Neutrophil (primary cell): ENCODE data around the gene PTPRD.

Experiments
- H3K27ac ChIP-seq: fragments of 200-600 bp; sonication (generic); 2 replicates; pipeline ENCODE4 v1.5.1; 2016; ENCODE audit warnings: mild to moderate bottlenecking, moderate library complexity
- H3K27me3 ChIP-seq: fragments of 200-600 bp; sonication (generic); 2 replicates; pipeline ENCODE4 v1.6.0; 2016; ENCODE audit warnings: mild to moderate bottlenecking
- H3K36me3 ChIP-seq: fragments of 200-600 bp; sonication (generic); 2 replicates; pipeline ENCODE4 v1.5.1; 2017
- H3K4me1 ChIP-seq, 2 experiments: fragments of 200-600 bp in 1 of 2; sonication (generic) in 1 of 2; 1 replicate in 1 of 2; 2 replicates in 1 of 2; pipeline versions ENCODE4 v1.5.1 to v1.6.1; 2013 to 2016; ENCODE audit warnings: low read depth in 1 of 2, low read length in 1 of 2, mild to moderate bottlenecking in 1 of 2, moderate library complexity in 1 of 2; ENCODE audit not compliant: control insufficient read depth in 1 of 2, insufficient read depth in 1 of 2
- H3K4me3 ChIP-seq, 2 experiments: fragments of 200-600 bp in 1 of 2; sonication (generic) in 1 of 2; 1 replicate in 1 of 2; 2 replicates in 1 of 2; pipeline ENCODE4 v1.5.1; 2013 to 2016; ENCODE audit warnings: low read depth in 1 of 2, low read length in 1 of 2, mild to moderate bottlenecking in 1 of 2, moderate library complexity in 1 of 2
- H3K9me3 ChIP-seq: fragments of 200-600 bp; sonication (generic); 2 replicates; pipeline ENCODE4 v1.5.1; 2016
- TF ChIP-seq, protein P1 (sequence below): fragments of 200-600 bp; sonication (generic); IDR thresholded peaks from 2 replicates; pipeline ENCODE4 v1.5.1; 2016; ENCODE audit warnings: antibody characterized with exemption

PTPRD gene

DNA sequence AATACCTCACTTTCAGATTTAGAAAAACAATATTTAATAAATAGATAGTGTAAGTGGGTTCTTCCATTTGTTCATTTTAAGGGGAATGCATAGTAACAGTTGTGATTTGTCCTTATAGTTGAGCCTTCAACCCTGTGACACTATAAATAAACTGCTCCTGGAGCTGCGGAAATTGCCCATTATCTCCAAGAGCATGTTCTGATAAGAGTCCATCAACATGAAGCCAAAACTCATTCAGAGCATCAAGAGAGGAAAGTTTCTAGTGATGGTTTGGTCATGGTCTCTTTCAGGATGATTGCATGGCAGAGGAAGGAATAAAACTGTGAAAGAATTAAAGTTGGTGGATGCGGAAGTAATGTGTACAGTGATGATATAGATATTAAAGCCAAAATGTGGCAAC is 2041.2 kb downstream of the PTPRD start:
- no peaks in the 10 kb centered on the region for H3K27me3 ChIP-seq
- TF ChIP-seq, protein P1, sequence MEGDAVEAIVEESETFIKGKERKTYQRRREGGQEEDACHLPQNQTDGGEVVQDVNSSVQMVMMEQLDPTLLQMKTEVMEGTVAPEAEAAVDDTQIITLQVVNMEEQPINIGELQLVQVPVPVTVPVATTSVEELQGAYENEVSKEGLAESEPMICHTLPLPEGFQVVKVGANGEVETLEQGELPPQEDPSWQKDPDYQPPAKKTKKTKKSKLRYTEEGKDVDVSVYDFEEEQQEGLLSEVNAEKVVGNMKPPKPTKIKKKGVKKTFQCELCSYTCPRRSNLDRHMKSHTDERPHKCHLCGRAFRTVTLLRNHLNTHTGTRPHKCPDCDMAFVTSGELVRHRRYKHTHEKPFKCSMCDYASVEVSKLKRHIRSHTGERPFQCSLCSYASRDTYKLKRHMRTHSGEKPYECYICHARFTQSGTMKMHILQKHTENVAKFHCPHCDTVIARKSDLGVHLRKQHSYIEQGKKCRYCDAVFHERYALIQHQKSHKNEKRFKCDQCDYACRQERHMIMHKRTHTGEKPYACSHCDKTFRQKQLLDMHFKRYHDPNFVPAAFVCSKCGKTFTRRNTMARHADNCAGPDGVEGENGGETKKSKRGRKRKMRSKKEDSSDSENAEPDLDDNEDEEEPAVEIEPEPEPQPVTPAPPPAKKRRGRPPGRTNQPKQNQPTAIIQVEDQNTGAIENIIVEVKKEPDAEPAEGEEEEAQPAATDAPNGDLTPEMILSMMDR: no peak

DNA sequence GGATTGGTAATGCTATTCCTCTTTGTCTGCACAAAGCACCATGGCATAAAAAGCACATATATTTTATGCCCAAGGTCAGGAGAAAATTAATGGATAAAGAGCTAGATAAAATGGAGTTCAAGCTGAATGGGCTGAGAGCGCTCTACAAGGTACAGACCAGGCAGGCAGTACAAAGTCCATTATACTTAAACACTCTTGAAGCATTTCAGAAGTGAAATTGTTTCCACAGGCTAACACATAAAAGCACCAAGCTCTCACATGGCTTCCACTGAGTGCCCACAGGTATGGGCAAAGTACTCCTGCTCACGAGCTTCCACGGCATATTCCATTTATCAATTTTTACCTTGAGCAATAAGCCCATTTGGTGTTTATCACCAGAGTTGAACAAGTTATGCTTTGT is 2042.0 kb downstream of the PTPRD start:
- TF ChIP-seq, protein P1: no peak
- Histone ChIP-seq H3K27me3 (no peaks in the 10 kb centered on the region), H3K36me3 (no peaks in the 10 kb centered on the region), H3K4me3 (no peak overlapping the region), H3K9me3 (no peaks in the 10 kb centered on the region), H3K27ac (no peak overlapping the region), H3K4me1 (no peaks in the 10 kb centered on the region)

More for the DNA sequence above, 2041.2 kb downstream of the PTPRD start:
- Histone ChIP-seq H3K9me3 (no peaks in the 10 kb centered on the region), H3K36me3 (no peaks in the 10 kb centered on the region), H3K4me1 (no peaks in the 10 kb centered on the region), H3K4me3 (no peak overlapping the region), H3K27ac (no peak overlapping the region)

DNA sequence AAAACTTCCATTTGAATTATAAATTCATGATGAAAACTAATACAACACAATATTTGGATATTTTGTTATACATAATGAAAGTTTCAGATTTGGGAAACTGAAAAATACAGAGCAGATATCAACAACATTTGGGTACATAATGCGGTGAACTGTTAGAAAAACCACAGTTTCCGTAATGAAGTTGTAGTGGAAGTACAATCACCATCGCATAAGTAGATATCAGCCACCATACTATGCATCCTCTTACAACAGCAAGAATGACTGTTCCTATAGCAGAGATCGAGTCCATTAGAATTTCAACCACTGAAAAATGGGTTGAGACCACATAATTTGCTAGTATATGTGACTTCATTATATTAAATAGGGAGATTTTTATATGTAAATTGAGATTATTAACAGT is 2043.0 kb downstream of the PTPRD start:
- H3K27ac ChIP-seq: no peak overlapping the region
- TF ChIP-seq, protein P1: no peak
- no peaks in the 10 kb centered on the region for H3K4me1 ChIP-seq
- no peaks in the 10 kb centered on the region for H3K27me3 ChIP-seq
- no peak overlapping the region for H3K4me3 ChIP-seq
- no peaks in the 10 kb centered on the region for H3K36me3 ChIP-seq
- no peaks in the 10 kb centered on the region for H3K9me3 ChIP-seq

DNA sequence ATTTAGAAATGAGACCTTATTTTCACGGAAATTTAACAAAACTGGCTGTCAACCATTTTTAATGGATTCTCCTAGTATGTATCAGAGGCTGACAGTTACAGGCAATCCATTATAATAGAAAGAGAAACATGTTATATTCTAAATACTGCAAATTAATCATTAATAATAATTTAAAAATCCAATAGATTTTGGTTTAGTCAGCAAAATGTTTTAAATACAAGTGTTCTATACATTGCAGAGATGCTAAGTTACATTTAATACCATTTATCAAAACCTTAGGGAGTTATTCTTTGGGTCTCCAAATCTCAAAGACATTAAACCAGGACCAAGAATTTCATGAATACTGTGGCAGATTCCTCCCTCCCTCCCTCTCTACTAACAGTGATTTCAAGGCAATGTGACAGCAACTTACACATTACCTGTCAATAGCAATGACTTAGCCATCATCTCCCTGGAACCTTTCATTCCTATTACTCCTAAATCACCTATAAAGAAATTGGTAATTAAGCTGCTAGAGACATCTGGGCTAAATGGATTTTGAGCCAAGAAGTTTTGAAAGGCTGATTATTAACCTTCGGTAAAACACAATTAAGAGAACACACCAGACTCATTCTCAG is 2044.7 kb downstream of the PTPRD start:
- Histone ChIP-seq H3K9me3 (no peaks in the 10 kb centered on the region), H3K27ac (no peak overlapping the region), H3K27me3 (no peaks in the 10 kb centered on the region), H3K4me1 (no peaks in the 10 kb centered on the region), H3K4me3 (no peak overlapping the region), H3K36me3 (no peaks in the 10 kb centered on the region)
- TF ChIP-seq, protein P1: no peak

DNA sequence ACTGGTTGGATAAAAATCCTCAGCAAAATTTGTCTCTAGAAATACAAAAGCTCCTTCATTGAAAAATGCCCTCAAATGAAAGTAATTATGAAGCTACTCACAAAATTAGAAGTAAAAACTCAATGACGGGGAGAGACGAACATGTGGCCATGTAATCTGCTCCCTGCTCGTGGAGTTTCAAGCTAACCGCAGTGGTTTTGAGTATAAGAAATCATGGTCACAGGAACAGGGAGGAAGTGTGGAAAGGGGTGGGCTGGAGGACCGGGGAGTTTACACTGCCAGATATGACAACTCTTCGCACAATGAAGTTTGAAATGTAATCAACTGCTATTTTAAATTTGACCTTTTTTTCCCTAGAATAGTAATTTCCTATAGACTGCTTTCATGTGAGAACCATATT is 2047.8 kb downstream of the PTPRD start:
- H3K36me3 ChIP-seq: no peaks in the 10 kb centered on the region
- TF ChIP-seq, protein P1: no peak
- H3K27ac ChIP-seq: no peak overlapping the region
- H3K4me1 ChIP-seq: no peaks in the 10 kb centered on the region
- H3K4me3 ChIP-seq: no peak overlapping the region
- no peaks in the 10 kb centered on the region for H3K27me3 ChIP-seq
- no peaks in the 10 kb centered on the region for H3K9me3 ChIP-seq
